Type B pancreatic cell (in vitro differentiated cells): Measurements from ENCODE around the gene DNMT3A. TPM values are rescaled to one million over a fixed set of nuclear protein-coding genes. Genes with fewer than 3 reads are reported as not detected.

ENCODE experiments used
- DNase-seq: peaks from one replicate; pipeline ENCODE4 v3.0.0; 2021; ENCODE audit warnings: mixed read lengths; ENCODE audit not compliant: unreplicated experiment; ENCODE audit errors: extremely low spot score
- H3K27ac Mint-ChIP-seq: 2 replicates; pipeline ENCODE4 v1.8.0; 2021; ENCODE audit warnings: mild to moderate bottlenecking, mixed read lengths
- H3K27me3 Mint-ChIP-seq: 2 replicates; pipeline ENCODE4 v1.8.0; 2021; ENCODE audit warnings: mixed read lengths
- H3K36me3 Mint-ChIP-seq: 2 replicates; pipeline ENCODE4 v1.8.0; 2021; ENCODE audit warnings: mixed read lengths
- H3K4me1 Mint-ChIP-seq: one replicate; pipeline ENCODE4 v1.8.0; 2021; ENCODE audit warnings: mixed read lengths; ENCODE audit not compliant: unreplicated experiment
- H3K4me3 Mint-ChIP-seq: 2 replicates; pipeline ENCODE4 v1.8.0; 2021; ENCODE audit warnings: mild to moderate bottlenecking, mixed read lengths
- H3K9me3 Mint-ChIP-seq: 2 replicates; pipeline ENCODE4 v1.8.0; 2021; ENCODE audit warnings: mixed read lengths
- CTCF ChIP-seq: fragments of 200-600 bp; sonication (generic); conservative IDR thresholded peaks from 2 replicates; pipeline ENCODE4 v1.5.0; 2021; ENCODE audit warnings: antibody characterized with exemption, mild to moderate bottlenecking
- total RNA-seq: library from RNA; stranded (reverse); gene quantifications from 2 replicates; pipeline ENCODE4 v1.2.1, GENCODE V29; 2021; ENCODE audit warnings: low replicate concordance

Gene DNMT3A
- total RNA-seq, 1 donor from 2014 or later: 139 TPM

DNA sequence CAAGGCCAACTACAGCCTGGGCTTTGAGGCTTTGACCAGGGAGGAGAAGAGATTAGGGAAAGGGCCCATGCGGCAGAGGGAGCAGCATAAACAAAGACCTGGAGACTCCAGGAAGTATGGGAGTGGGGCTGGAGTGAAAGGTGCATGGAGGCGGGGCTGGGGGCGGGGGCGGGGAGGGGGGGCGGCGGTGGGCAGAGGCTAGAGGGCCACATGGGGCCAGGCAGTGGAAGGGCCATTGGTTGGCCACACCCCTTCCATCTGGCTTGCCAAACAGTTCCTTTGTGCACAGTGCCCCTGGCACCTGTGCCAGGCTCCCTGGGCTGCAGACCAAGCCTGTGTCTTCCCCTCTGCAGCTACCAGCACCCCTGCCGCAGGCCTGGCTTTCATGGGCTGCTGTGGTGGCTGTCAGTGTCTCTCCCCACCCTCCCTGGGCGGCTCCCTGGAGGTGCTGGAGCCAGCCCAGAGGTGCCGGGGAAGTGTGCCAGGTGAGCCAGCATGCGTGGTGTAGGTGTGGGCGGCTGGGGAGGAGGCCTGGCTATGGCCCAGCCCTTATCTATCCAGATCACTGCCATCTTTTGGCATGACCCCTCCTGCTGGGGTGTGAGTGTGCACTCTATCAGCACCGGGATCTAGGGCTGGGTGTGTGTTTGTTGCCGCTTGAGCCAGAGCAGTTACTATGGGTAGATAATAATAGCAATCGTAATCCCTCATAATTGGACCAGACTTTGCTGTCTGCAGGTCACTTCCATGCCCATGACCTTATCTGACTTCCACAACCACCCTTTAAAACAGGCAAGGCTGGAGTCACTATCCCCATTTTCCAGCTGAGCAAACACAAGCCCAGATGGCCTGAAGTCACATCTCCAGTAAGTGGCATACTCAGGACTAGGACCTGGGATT is 30.5 kb downstream of the DNMT3A start:
- DNase-seq: no peak
- no peak for TF ChIP-seq CTCF
- peaks cover 23% of the 10 kb centered on the region for H3K4me1 Mint-ChIP-seq
- no peaks in the 10 kb centered on the region for H3K9me3 Mint-ChIP-seq
- H3K4me3 Mint-ChIP-seq: no peak overlapping the region
- no peaks in the 10 kb centered on the region for H3K27me3 Mint-ChIP-seq
- peaks cover 12% of the 10 kb centered on the region for H3K36me3 Mint-ChIP-seq
- peak overlapping the region; percentile 51 for H3K27ac Mint-ChIP-seq

DNA sequence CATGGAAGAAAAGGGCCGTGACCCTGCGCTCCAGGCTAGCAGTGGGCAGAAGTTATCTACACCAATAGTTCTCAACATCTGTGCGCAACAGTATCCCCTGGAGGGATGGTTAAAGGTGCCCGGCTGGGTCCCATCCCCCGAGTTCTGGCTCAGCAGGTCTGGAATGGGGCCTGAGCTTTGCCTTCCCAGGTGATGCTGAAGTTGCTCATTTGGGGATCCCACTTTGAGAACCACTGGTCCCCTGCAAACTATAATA is 31.1 kb downstream of the DNMT3A start:
- Mint-ChIP-seq H3K4me1 (peaks cover 25% of the 10 kb centered on the region), H3K9me3 (no peaks in the 10 kb centered on the region), H3K4me3 (no peak overlapping the region), H3K27ac (peak overlapping the region; percentile 51), H3K36me3 (peaks cover 12% of the 10 kb centered on the region), H3K27me3 (no peaks in the 10 kb centered on the region)
- DNase-seq: no peak
- no peak for TF ChIP-seq CTCF

- peaks cover 29% of the 10 kb centered on the region for H3K4me1 Mint-ChIP-seq
- H3K4me3 Mint-ChIP-seq: no peak overlapping the region
- peak; percentile 72 for TF ChIP-seq CTCF
- no peak for DNase-seq
- no peak overlapping the region for H3K27ac Mint-ChIP-seq
- H3K27me3 Mint-ChIP-seq: no peaks in the 10 kb centered on the region
- H3K36me3 Mint-ChIP-seq: peaks cover 12% of the 10 kb centered on the region
- H3K9me3 Mint-ChIP-seq: no peaks in the 10 kb centered on the region
Measured at GRCh38 chr2:25309402-25309801, 32.3 kb downstream of the DNMT3A start.

DNA sequence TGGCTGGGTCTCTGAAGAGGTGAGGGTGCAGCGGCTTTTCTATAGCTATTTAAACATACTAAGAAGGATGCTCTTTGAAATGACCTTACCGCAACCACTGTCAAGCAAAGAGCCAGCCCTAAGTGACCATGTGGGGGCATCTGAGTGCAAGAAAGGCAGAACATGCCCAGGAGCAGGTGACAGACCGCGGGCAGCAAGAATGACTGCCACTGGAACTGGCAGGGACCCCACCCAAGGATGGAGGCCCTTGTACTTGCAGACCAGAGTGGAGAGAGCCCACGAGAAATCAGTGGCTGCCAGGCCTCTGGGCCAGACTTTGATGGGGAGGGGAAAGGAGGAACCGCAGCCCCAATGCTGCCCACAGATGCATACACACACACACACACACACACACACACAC is 33.1 kb downstream of the DNMT3A start:
- TF ChIP-seq CTCF: no peak
- DNase-seq: no peak
- Mint-ChIP-seq H3K9me3 (no peaks in the 10 kb centered on the region), H3K27ac (no peak overlapping the region), H3K36me3 (peaks cover 12% of the 10 kb centered on the region), H3K4me1 (peaks cover 37% of the 10 kb centered on the region), H3K27me3 (no peaks in the 10 kb centered on the region), H3K4me3 (no peak overlapping the region)

DNA sequence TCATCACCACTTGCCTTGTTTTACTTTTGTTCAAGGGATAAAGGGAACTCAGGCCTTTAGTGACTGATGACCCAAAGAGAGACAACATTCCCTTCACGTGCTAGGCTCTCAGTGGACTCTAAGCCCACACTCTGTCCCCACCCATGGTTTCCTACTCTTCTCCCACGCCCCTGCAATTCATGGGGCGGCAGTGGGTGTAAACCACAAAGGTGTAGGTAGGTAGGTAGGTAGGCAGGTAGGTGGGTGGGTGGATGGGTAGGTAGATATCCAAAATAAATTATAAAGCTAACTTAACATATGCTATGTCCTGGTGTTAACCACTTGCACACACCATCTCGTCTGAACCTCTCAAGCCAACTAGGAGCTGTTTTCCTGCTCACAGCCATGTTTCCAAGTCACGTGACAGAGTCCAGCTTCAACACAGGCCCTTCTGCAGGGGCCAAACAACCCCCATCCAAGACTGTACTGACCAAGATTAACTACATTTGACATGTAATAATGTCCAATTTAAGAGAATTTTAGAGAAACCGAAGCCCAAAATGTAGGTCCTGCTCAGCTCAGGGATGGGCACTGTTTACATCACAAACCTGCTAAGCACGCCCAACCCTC is 33.7 kb downstream of the DNMT3A start:
- H3K27ac Mint-ChIP-seq: no peak overlapping the region
- peaks cover 12% of the 10 kb centered on the region for H3K36me3 Mint-ChIP-seq
- no peak for DNase-seq
- H3K9me3 Mint-ChIP-seq: no peaks in the 10 kb centered on the region
- no peak for TF ChIP-seq CTCF
- peaks cover 38% of the 10 kb centered on the region for H3K4me1 Mint-ChIP-seq
- H3K4me3 Mint-ChIP-seq: no peak overlapping the region
- no peaks in the 10 kb centered on the region for H3K27me3 Mint-ChIP-seq
